WTC11 (cell line): ENCODE results near the gene IZUMO3. TPM values are rescaled to one million over a fixed set of nuclear protein-coding genes. Genes with fewer than 3 reads are reported as not detected.

Experiments
- ATAC-seq: fragments of 200-7000 bp; cut with Tn5 transposase; 2 replicates; pipeline ENCODE4 v1.10.0; 2021; ENCODE audit warnings: mild to moderate bottlenecking, moderate library complexity
- CTCF ChIA-PET: fragments of 300-600 bp; sonication (Branson Sonifier 250); formaldehyde crosslinking; loops from one replicate; lab custom pipeline; 2021; ENCODE audit warnings: antibody characterized with exemption; lab: Charles Lee
- POLR2A ChIA-PET: fragments of 350-600 bp; sonication (Branson Sonifier 250); formaldehyde crosslinking; loops from one replicate; lab custom pipeline; 2021; ENCODE audit warnings: antibody characterized with exemption; lab: Charles Lee
- DNase-seq: peaks from one replicate; pipeline ENCODE4 v3.0.0; 2021; ENCODE audit warnings: low spot score
- H3K27ac Mint-ChIP-seq: 2 replicates; pipeline ENCODE4 v1.8.0; 2021; ENCODE audit warnings: mixed read lengths
- H3K27me3 Mint-ChIP-seq: 2 replicates; pipeline ENCODE4 v1.8.0; 2021; ENCODE audit warnings: low read depth, mild to moderate bottlenecking, moderate library complexity, mixed read lengths
- H3K36me3 Mint-ChIP-seq: 2 replicates; pipeline ENCODE4 v1.8.0; 2021; ENCODE audit warnings: mixed read lengths
- H3K4me1 Mint-ChIP-seq: 2 replicates; pipeline ENCODE4 v1.8.0; 2022; ENCODE audit warnings: mixed read lengths
- H3K4me3 Mint-ChIP-seq: 2 replicates; pipeline ENCODE4 v1.8.0; 2021; ENCODE audit warnings: mild to moderate bottlenecking, moderate library complexity, mixed read lengths
- H3K9me3 Mint-ChIP-seq: 2 replicates; pipeline ENCODE4 v1.8.0; 2021; ENCODE audit warnings: mixed read lengths
- ATF1 ChIP-seq: sonication (generic); formaldehyde crosslinking; IDR thresholded peaks from 2 replicates; pipeline ENCODE4 v1.8.1; 2023; ENCODE audit warnings: mild to moderate bottlenecking, moderate library complexity, missing genetic modification reagents
- E2F1 ChIP-seq: sonication (generic); formaldehyde crosslinking; IDR thresholded peaks from 2 replicates; pipeline ENCODE4 v1.8.0; 2022; ENCODE audit warnings: mild to moderate bottlenecking, missing genetic modification reagents
- EMX1 ChIP-seq: fragments of 250-450 bp; sonication (Bioruptor Pico); IDR thresholded peaks from 2 replicates; pipeline ENCODE4 v1.8.0; 2021; ENCODE audit warnings: mild to moderate bottlenecking
- ERG ChIP-seq: fragments of 250-450 bp; sonication (Bioruptor Pico); IDR thresholded peaks from 2 replicates; pipeline ENCODE4 v1.8.0; 2021; ENCODE audit warnings: mild to moderate bottlenecking
- ETV6 ChIP-seq: sonication (generic); formaldehyde crosslinking; IDR thresholded peaks from 2 replicates; pipeline ENCODE4 v1.8.1; 2022; ENCODE audit warnings: mild to moderate bottlenecking, missing genetic modification reagents
- GRHL2 ChIP-seq: fragments of 250-450 bp; sonication (Bioruptor Pico); IDR thresholded peaks from 2 replicates; pipeline ENCODE4 v1.8.0; 2022; ENCODE audit warnings: mild to moderate bottlenecking, moderate library complexity; ENCODE audit not compliant: insufficient replicate concordance, severe bottlenecking
- JAZF1 ChIP-seq: fragments of 250-450 bp; sonication (Bioruptor Pico); IDR thresholded peaks from 2 replicates; pipeline ENCODE4 v1.9.0; 2021; ENCODE audit warnings: moderate library complexity, mild to moderate bottlenecking, inconsistent platforms
- NFATC4 ChIP-seq: fragments of 250-450 bp; sonication (Bioruptor Pico); IDR thresholded peaks from 2 replicates; pipeline ENCODE4 v1.9.0; 2021; ENCODE audit warnings: mild to moderate bottlenecking
- NFYB ChIP-seq: sonication (generic); formaldehyde crosslinking; conservative IDR thresholded peaks from 2 replicates; pipeline ENCODE4 v1.8.0; 2022; ENCODE audit warnings: low read depth, missing genetic modification reagents
- RELA ChIP-seq: sonication (generic); formaldehyde crosslinking; IDR thresholded peaks from 2 replicates; pipeline ENCODE4 v1.8.1; 2022; ENCODE audit warnings: missing genetic modification reagents, mild to moderate bottlenecking, borderline replicate concordance
- SP1 ChIP-seq: sonication (generic); formaldehyde crosslinking; conservative IDR thresholded peaks from 2 replicates; pipeline ENCODE4 v1.8.1; 2022; ENCODE audit warnings: missing genetic modification reagents
- USF2 ChIP-seq: sonication (generic); formaldehyde crosslinking; IDR thresholded peaks from 2 replicates; pipeline ENCODE4 v1.8.1; 2023; ENCODE audit warnings: mild to moderate bottlenecking, missing genetic modification reagents, moderate library complexity
- ZNF281 ChIP-seq: sonication (generic); formaldehyde crosslinking; IDR thresholded peaks from 2 replicates; pipeline ENCODE4 v1.8.0; 2023; ENCODE audit warnings: mild to moderate bottlenecking, missing genetic modification reagents
- ZNF416 ChIP-seq: fragments of 250-450 bp; sonication (Bioruptor Pico); IDR thresholded peaks from 2 replicates; pipeline ENCODE4 v1.9.0; 2021; ENCODE audit warnings: mild to moderate bottlenecking, inconsistent platforms
- ZSCAN18 ChIP-seq: fragments of 250-450 bp; sonication (Bioruptor Pico); IDR thresholded peaks from 2 replicates; pipeline ENCODE4 v2.1.2; 2022; ENCODE audit warnings: mild to moderate bottlenecking, moderate library complexity
- total RNA-seq: library from RNA; stranded (reverse); gene quantifications from 3 replicates; pipeline ENCODE4 v1.2.3, GENCODE V29; 2021

The IZUMO3 gene
- total RNA-seq, 1 experiment from 2014 or later, result not detected

GRCh38 chr9:24590432-24590831, 44.7 kb upstream of the IZUMO3 start:
- no peak for TF ChIP-seq SP1 (CRISPR knock-in tag)
- TF ChIP-seq RELA, result no peak
- no peak for TF ChIP-seq ZNF281 (CRISPR knock-in tag)
- TF ChIP-seq ETV6 (CRISPR knock-in tag), result no peak
- TF ChIP-seq ERG (CRISPR knock-in tag), result no peak
- Mint-ChIP-seq H3K27ac (no peak overlapping the region), H3K36me3 (peaks cover 11% of the 10 kb centered on the region), H3K27me3 (peaks cover 11% of the 10 kb centered on the region), H3K9me3 (peaks cover 17% of the 10 kb centered on the region), H3K4me1 (peaks cover 24% of the 10 kb centered on the region), H3K4me3 (no peak overlapping the region)
- no peak for DNase-seq
- POLR2A ChIA-PET, result interaction anchor here (0.7 kb wide), 1 partner anchor 307 kb away, joined by 3 read pairs; no protein-coding TSS in a partner anchor
- CTCF ChIA-PET, result no interaction called here
- ATAC-seq, result no peak

GRCh38 chr9:24587883-24588282, 42.2 kb upstream of the IZUMO3 start:
- Mint-ChIP-seq H3K4me3 (no peak overlapping the region), H3K9me3 (peaks cover 23% of the 10 kb centered on the region), H3K36me3 (peaks cover 22% of the 10 kb centered on the region), H3K27ac (no peak overlapping the region), H3K4me1 (peaks cover 19% of the 10 kb centered on the region), H3K27me3 (peaks cover 11% of the 10 kb centered on the region)
- ChIA-PET CTCF (no interaction called here), POLR2A (no interaction called here)
- TF ChIP-seq USF2 (no peak), GRHL2 (CRISPR knock-in tag) (no peak), ZNF416 (CRISPR knock-in tag) (no peak), NFATC4 (no peak), ZSCAN18 (CRISPR knock-in tag) (no peak), NFYB (no peak), JAZF1 (CRISPR knock-in tag) (no peak), ETV6 (CRISPR knock-in tag) (no peak), E2F1 (no peak), EMX1 (no peak), ATF1 (CRISPR knock-in tag) (no peak)
- no peak for ATAC-seq
- DNase-seq, result no peak
